ENCODE results near the gene ZFYVE28. TPM values are rescaled to one million over a fixed set of nuclear protein-coding genes. Genes with fewer than 3 reads are reported as not detected.

The ZFYVE28 gene
- total RNA-seq, 1 donor from 2014 or later, result 2.0 TPM

GRCh38 chr4:2256156-2256731 is 162.2 kb downstream of the ZFYVE28 start:
- no peaks in the 10 kb centered on the region for H3K27me3 ChIP-seq (ENCODE audit: control insufficient read depth, insufficient read depth, low read length)
- H3K36me3 ChIP-seq (ENCODE audit: control insufficient read depth, insufficient read depth, low read length), result peaks cover 2% of the 10 kb centered on the region
- TF ChIP-seq CTCF (IDR thresholded peaks at IDR 0.05; ENCODE audit: insufficient read depth, low read length, poor library complexity, severe bottlenecking), result no peak
- no peak for DNase-seq (ENCODE audit: low read depth)
- H3K4me3 ChIP-seq (ENCODE audit: low read depth, low read length), result no peak overlapping the region

- H3K4me3 ChIP-seq (ENCODE audit: low read depth, low read length), result no peak overlapping the region
- no peak for TF ChIP-seq CTCF (IDR thresholded peaks at IDR 0.05; ENCODE audit: insufficient read depth, low read length, poor library complexity, severe bottlenecking)
- peaks cover 2% of the 10 kb centered on the region for H3K36me3 ChIP-seq (ENCODE audit: control insufficient read depth, insufficient read depth, low read length)
- no peaks in the 10 kb centered on the region for H3K27me3 ChIP-seq (ENCODE audit: control insufficient read depth, insufficient read depth, low read length)
- DNase-seq (ENCODE audit: low read depth), result no peak
These were observed 162.8 kb downstream of the ZFYVE28 start for GRCh38 chr4:2255501-2256155.

- Histone ChIP-seq H3K4me3 (ENCODE audit: low read depth, low read length) (no peak overlapping the region), H3K36me3 (ENCODE audit: control insufficient read depth, insufficient read depth, low read length) (peaks cover 2% of the 10 kb centered on the region), H3K27me3 (ENCODE audit: control insufficient read depth, insufficient read depth, low read length) (no peaks in the 10 kb centered on the region)
- TF ChIP-seq CTCF (IDR thresholded peaks at IDR 0.05; ENCODE audit: insufficient read depth, low read length, poor library complexity, severe bottlenecking), result no peak
- DNase-seq (ENCODE audit: low read depth), result no peak
These were observed 163.6 kb downstream of the ZFYVE28 start for GRCh38 chr4:2254665-2255500.

DNA sequence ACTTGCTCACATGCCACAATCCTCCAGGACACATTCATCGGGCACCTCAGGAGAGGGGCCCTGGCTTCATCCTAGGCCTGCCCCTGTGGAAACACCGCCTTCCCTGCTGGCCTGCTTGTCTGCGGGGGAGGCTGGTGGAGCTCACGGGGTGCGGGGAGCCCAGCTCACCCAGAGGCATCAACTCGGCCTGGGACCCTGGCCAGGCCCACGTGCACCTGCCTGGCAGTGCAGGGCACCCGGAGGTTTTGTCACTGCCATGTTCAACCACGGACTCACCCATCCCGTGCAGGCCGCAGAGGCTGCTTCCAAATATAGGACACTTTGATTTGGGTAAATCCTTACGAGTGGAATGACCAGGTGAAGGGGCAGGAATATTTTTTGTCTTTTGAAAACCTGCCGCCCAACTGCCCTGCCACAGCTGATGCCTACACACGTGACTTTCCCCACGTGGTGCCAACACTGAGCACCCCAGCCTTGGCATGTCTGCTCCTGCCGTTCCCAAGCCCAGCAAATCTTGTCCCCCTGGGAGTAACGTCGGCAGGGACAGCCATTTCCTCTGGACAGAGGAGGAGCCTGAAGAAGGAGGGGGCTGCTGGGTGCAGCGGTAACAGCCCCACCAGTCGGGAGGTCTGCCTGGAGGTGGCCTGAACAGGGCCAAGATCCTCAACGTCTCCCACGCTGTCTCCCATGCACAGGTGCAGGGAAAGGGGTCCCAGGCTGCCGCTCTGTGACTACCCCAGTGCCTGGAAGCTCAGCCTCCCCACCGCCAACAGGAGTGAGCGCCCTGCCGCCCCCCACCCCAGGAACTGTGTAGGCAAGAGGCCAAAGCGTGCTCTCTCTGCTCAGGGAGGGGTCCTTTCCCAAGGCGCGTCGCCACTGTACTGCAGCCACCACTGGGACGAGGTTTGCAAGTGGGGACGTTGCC is 165.0 kb downstream of the ZFYVE28 start:
- peaks cover 2% of the 10 kb centered on the region for H3K36me3 ChIP-seq (ENCODE audit: control insufficient read depth, insufficient read depth, low read length)
- no peak for DNase-seq (ENCODE audit: low read depth)
- no peaks in the 10 kb centered on the region for H3K27me3 ChIP-seq (ENCODE audit: control insufficient read depth, insufficient read depth, low read length)
- no peak for TF ChIP-seq CTCF (IDR thresholded peaks at IDR 0.05; ENCODE audit: insufficient read depth, low read length, poor library complexity, severe bottlenecking)
- H3K4me3 ChIP-seq (ENCODE audit: low read depth, low read length), result no peak overlapping the region

- H3K36me3 ChIP-seq (ENCODE audit: control insufficient read depth, insufficient read depth, low read length), result peaks cover 2% of the 10 kb centered on the region
- TF ChIP-seq CTCF (IDR thresholded peaks at IDR 0.05; ENCODE audit: insufficient read depth, low read length, poor library complexity, severe bottlenecking), result no peak
- no peaks in the 10 kb centered on the region for H3K27me3 ChIP-seq (ENCODE audit: control insufficient read depth, insufficient read depth, low read length)
- DNase-seq (ENCODE audit: low read depth), result no peak
- H3K4me3 ChIP-seq (ENCODE audit: low read depth, low read length), result no peak overlapping the region
These were observed 165.8 kb downstream of the ZFYVE28 start for GRCh38 chr4:2252530-2253091.

Measured in kidney epithelial cell (primary cell).